ENCODE measurements around the gene CDKAL1. TPM values are rescaled to one million over a fixed set of nuclear protein-coding genes. Genes with fewer than 3 reads are reported as not detected.

Gene CDKAL1
- polyA plus RNA-seq, 2 of the 4 experiments (the other 2 are of a cell fraction), result 4.7 to 8.3 TPM

- H3K4me1 ChIP-seq, result no peaks in the 10 kb centered on the region
- no peak for TF ChIP-seq EP300 (IDR thresholded peaks at IDR 0.05)
- no peak for TF ChIP-seq JUNB (IDR thresholded peaks at IDR 0.05)
- TF ChIP-seq CHD2 (IDR thresholded peaks at IDR 0.05; ENCODE audit: low read length, partially characterized antibody), result no peak
- TF ChIP-seq HEYL (CRISPR knock-in tag; IDR thresholded peaks at IDR 0.05), result no peak
- TF ChIP-seq USF2 (IDR thresholded peaks at IDR 0.05), result no peak
- TF ChIP-seq FOSB (CRISPR knock-in tag; IDR thresholded peaks at IDR 0.05), result no peak
- TF ChIP-seq MAZ (IDR thresholded peaks at IDR 0.05; ENCODE audit: borderline replicate concordance, low read depth, low read length), result no peak
- no peak for TF ChIP-seq E2F6 (IDR thresholded peaks at IDR 0.05; ENCODE audit: borderline replicate concordance, low read depth)
- no peak for TF ChIP-seq SREBF2 (IDR thresholded peaks at IDR 0.05)
- TF ChIP-seq BCL3 (IDR thresholded peaks at IDR 0.05), result no peak
- no peak for TF ChIP-seq KDM1A (IDR thresholded peaks at IDR 0.05; ENCODE audit: low read depth)
- no peak for TF ChIP-seq ZSCAN20 (CRISPR knock-in tag; IDR thresholded peaks at IDR 0.05)
- no peak for TF ChIP-seq TP53 (CRISPR knock-in tag; IDR thresholded peaks at IDR 0.05)
- TF ChIP-seq ELK1 (IDR thresholded peaks at IDR 0.05; ENCODE audit: low read depth, low read length), result no peak
- TF ChIP-seq HOXB5 (CRISPR knock-in tag; IDR thresholded peaks at IDR 0.05), result no peak
- TF ChIP-seq POLR2A (IDR thresholded peaks at IDR 0.05; ENCODE audit: low read length), result no peak
- no peak for TF ChIP-seq FOSL2 (IDR thresholded peaks at IDR 0.05)
- no peak for TF ChIP-seq FOSL2 (CRISPR knock-in tag; IDR thresholded peaks at IDR 0.05)
- no peak for TF ChIP-seq HDAC2 (IDR thresholded peaks at IDR 0.05)
- no peak for TF ChIP-seq ATOH8 (CRISPR knock-in tag; IDR thresholded peaks at IDR 0.05; ENCODE audit: low read depth)
- no peak overlapping the region for H3K27ac ChIP-seq
- ChIA-PET CTCF (no interaction called here), POLR2A (no interaction called here)
- DNase-seq (ENCODE audit: low read depth in 1 of 2, low spot score in 1 of 2), result no peak
- H3K9me3 ChIP-seq, result no peaks in the 10 kb centered on the region
- no peak overlapping the region for H3K4me2 ChIP-seq
- no peak overlapping the region for H3K4me3 ChIP-seq
- FAIRE-seq, result no peak
- ATAC-seq, result no peak
Measured at GRCh38 chr6:21082091-21082490, 547.8 kb downstream of the CDKAL1 start.

- H3K27ac ChIP-seq, result no peak overlapping the region
- DNase-seq (ENCODE audit: low read depth in 1 of 2, low spot score in 1 of 2), result no peak
- no peaks in the 10 kb centered on the region for H3K9me3 ChIP-seq
- no peak for FAIRE-seq
- no peak overlapping the region for H3K4me3 ChIP-seq
- WGBS (ENCODE audit: missing lambda C conversion rate), result 89% methylated on average over 4 of the region's 4 CpGs
- ChIA-PET POLR2A (no interaction called here), CTCF (no interaction called here)
- no peak for ATAC-seq
- H3K4me2 ChIP-seq, result no peak overlapping the region
- H3K4me1 ChIP-seq, result no peaks in the 10 kb centered on the region
- no peak for TF ChIP-seq MYC (IDR thresholded peaks at IDR 0.05; ENCODE audit: borderline replicate concordance, low read length)
- no peak for TF ChIP-seq POLR2AphosphoS2 (conservative IDR thresholded peaks at IDR 0.05; ENCODE audit: low read length)
- TF ChIP-seq ATOH8 (CRISPR knock-in tag; IDR thresholded peaks at IDR 0.05; ENCODE audit: low read depth), result no peak
- no peak for TF ChIP-seq HOXA7 (CRISPR knock-in tag; IDR thresholded peaks at IDR 0.05)
- no peak for TF ChIP-seq E2F6 (IDR thresholded peaks at IDR 0.05; ENCODE audit: borderline replicate concordance, low read depth)
- no peak for TF ChIP-seq MAX (IDR thresholded peaks at IDR 0.05)
- TF ChIP-seq JUNB (IDR thresholded peaks at IDR 0.05), result no peak
- TF ChIP-seq EHMT2 (IDR thresholded peaks at IDR 0.05; ENCODE audit: low read depth), result no peak
- TF ChIP-seq CHD4 (IDR thresholded peaks at IDR 0.05; ENCODE audit: borderline replicate concordance), result no peak
- TF ChIP-seq FOSL2 (IDR thresholded peaks at IDR 0.05), result no peak
- no peak for TF ChIP-seq FOSL2 (CRISPR knock-in tag; IDR thresholded peaks at IDR 0.05)
- TF ChIP-seq ELK1 (IDR thresholded peaks at IDR 0.05; ENCODE audit: low read depth, low read length), result no peak
- TF ChIP-seq CEBPB (IDR thresholded peaks at IDR 0.05), result no peak
- TF ChIP-seq HEYL (CRISPR knock-in tag; IDR thresholded peaks at IDR 0.05), result no peak
- no peak for TF ChIP-seq EP300 (IDR thresholded peaks at IDR 0.05)
- TF ChIP-seq ZC3H11A (IDR thresholded peaks at IDR 0.05), result no peak
- no peak for TF ChIP-seq CTCF (IDR thresholded peaks at IDR 0.05)
Measured at GRCh38 chr6:21083708-21084107, 549.5 kb downstream of the CDKAL1 start.
